ENCODE measurements around the gene MRPS26. TPM values are rescaled to one million over a fixed set of nuclear protein-coding genes. Genes with fewer than 3 reads are reported as not detected.

Gene MRPS26
- total and polyA plus RNA-seq, 2 experiments from 2014 or later: 89.2 to 174 TPM

- H3K4me3 ChIP-seq: no peak overlapping the region
- DNase-seq (ENCODE audit: low spot score): no peak
- no peak overlapping the region for H2AFZ ChIP-seq
- no peaks in the 10 kb centered on the region for H3K9me2 ChIP-seq (replicated peaks; ENCODE audit: insufficient read depth)
- no peak overlapping the region for H3K4me2 ChIP-seq
- WGBS (ENCODE audit: low lambda C conversion rate, missing lambda C conversion rate): 69% methylated on average over 5 of the region's 5 CpGs
- H3K9me3 ChIP-seq (ENCODE audit: low read depth): no peaks in the 10 kb centered on the region
- no peaks in the 10 kb centered on the region for H3K36me3 ChIP-seq (replicated peaks; ENCODE audit: insufficient read depth, low read depth)
- H3K27ac ChIP-seq: peak overlapping the region; percentile 60
- TF ChIP-seq EZH2phosphoT487 (IDR thresholded peaks at IDR 0.05; ENCODE audit: low read depth, severe bottlenecking, unreplicated experiment) (no peak), EZH2 (IDR thresholded peaks at IDR 0.05; ENCODE audit: borderline replicate concordance) (no peak), CTCF (IDR thresholded peaks at IDR 0.05; ENCODE audit: poor library complexity) (no peak)
- H3K79me2 ChIP-seq: no peaks in the 10 kb centered on the region
- no peaks in the 10 kb centered on the region for H3K27me3 ChIP-seq
- no peaks in the 10 kb centered on the region for H4K20me1 ChIP-seq (ENCODE audit: insufficient read depth, poor library complexity, severe bottlenecking)
- H3K4me1 ChIP-seq (ENCODE audit: insufficient read depth): peaks cover 12% of the 10 kb centered on the region
Measured at GRCh38 chr20:3038454-3038853, 7.4 kb upstream of the MRPS26 start.

GRCh38 chr20:3039426-3039825 lies 6.4 kb upstream of the MRPS26 start:
- WGBS (ENCODE audit: low lambda C conversion rate, missing lambda C conversion rate): 95% methylated on average over 4 of the region's 4 CpGs
- no peaks in the 10 kb centered on the region for H3K9me3 ChIP-seq (ENCODE audit: low read depth)
- no peak overlapping the region for H2AFZ ChIP-seq
- no peak overlapping the region for H3K4me3 ChIP-seq
- H4K20me1 ChIP-seq (ENCODE audit: insufficient read depth, poor library complexity, severe bottlenecking): no peaks in the 10 kb centered on the region
- DNase-seq (ENCODE audit: low spot score): no peak
- no peak overlapping the region for H3K4me2 ChIP-seq
- H3K27ac ChIP-seq: no peak overlapping the region
- H3K79me2 ChIP-seq: no peaks in the 10 kb centered on the region
- no peak for TF ChIP-seq EZH2 (IDR thresholded peaks at IDR 0.05; ENCODE audit: borderline replicate concordance)
- TF ChIP-seq CTCF (IDR thresholded peaks at IDR 0.05; ENCODE audit: poor library complexity): no peak
- no peak for TF ChIP-seq EZH2phosphoT487 (IDR thresholded peaks at IDR 0.05; ENCODE audit: low read depth, severe bottlenecking, unreplicated experiment)
- H3K27me3 ChIP-seq: no peaks in the 10 kb centered on the region
- no peaks in the 10 kb centered on the region for H3K36me3 ChIP-seq (replicated peaks; ENCODE audit: insufficient read depth, low read depth)
- no peaks in the 10 kb centered on the region for H3K9me2 ChIP-seq (replicated peaks; ENCODE audit: insufficient read depth)
- H3K4me1 ChIP-seq (ENCODE audit: insufficient read depth): peaks cover 12% of the 10 kb centered on the region

GRCh38 chr20:3040086-3040485 lies 5.8 kb upstream of the MRPS26 start:
- H3K9me2 ChIP-seq (replicated peaks; ENCODE audit: insufficient read depth): no peaks in the 10 kb centered on the region
- no peaks in the 10 kb centered on the region for H3K36me3 ChIP-seq (replicated peaks; ENCODE audit: insufficient read depth, low read depth)
- H3K79me2 ChIP-seq: no peaks in the 10 kb centered on the region
- H3K27ac ChIP-seq: no peak overlapping the region
- H3K9me3 ChIP-seq (ENCODE audit: low read depth): no peaks in the 10 kb centered on the region
- H2AFZ ChIP-seq: no peak overlapping the region
- TF ChIP-seq EZH2phosphoT487 (IDR thresholded peaks at IDR 0.05; ENCODE audit: low read depth, severe bottlenecking, unreplicated experiment) (no peak), EZH2 (IDR thresholded peaks at IDR 0.05; ENCODE audit: borderline replicate concordance) (no peak), CTCF (IDR thresholded peaks at IDR 0.05; ENCODE audit: poor library complexity) (no peak)
- no peak overlapping the region for H3K4me2 ChIP-seq
- no peak for DNase-seq (ENCODE audit: low spot score)
- H3K4me1 ChIP-seq (ENCODE audit: insufficient read depth): peaks cover 16% of the 10 kb centered on the region
- WGBS (ENCODE audit: low lambda C conversion rate, missing lambda C conversion rate): 97% methylated on average over 8 of the region's 8 CpGs
- H4K20me1 ChIP-seq (ENCODE audit: insufficient read depth, poor library complexity, severe bottlenecking): no peaks in the 10 kb centered on the region
- H3K27me3 ChIP-seq: no peaks in the 10 kb centered on the region
- no peak overlapping the region for H3K4me3 ChIP-seq

Data from hepatocyte (in vitro differentiated cells).